Peyer's patch (tissue), 4 donors: Measurements from ENCODE around the gene ASPN. TPM values are rescaled to one million over a fixed set of nuclear protein-coding genes. Genes with fewer than 3 reads are reported as not detected.

Experiments used
- DNase-seq, 3 donors: peaks; one replicate each; pipeline ENCODE4 v3.0.0-alpha.2; 2017 to 2019
- H3K27ac ChIP-seq, 4 donors: fragments of 200-600 bp; sonication (generic); one replicate each; pipeline ENCODE4 v1.5.1; 2016 to 2019
- H3K27me3 ChIP-seq, 2 donors: fragments of 200-600 bp; sonication (generic); one replicate each; pipeline ENCODE4 v1.5.1; 2019
- H3K36me3 ChIP-seq, 3 donors: fragments of 200-600 bp; sonication (generic); one replicate each; pipeline ENCODE4 v1.5.1; 2016 to 2019
- H3K4me1 ChIP-seq, 4 donors: fragments of 200-600 bp; sonication (generic); one replicate each; pipeline ENCODE4 v1.5.1; 2016 to 2019
- H3K4me3 ChIP-seq, 4 donors: fragments of 200-600 bp; sonication (generic); 1 replicate in 3 of 4; 2 replicates in 1 of 4; pipeline ENCODE4 v1.5.1; 2016 to 2019; ENCODE audit warnings: mild to moderate bottlenecking in 1 of 4
- H3K9me3 ChIP-seq, 4 donors: fragments of 200-600 bp; sonication (generic); one replicate each; pipeline ENCODE4 v1.5.1; 2016 to 2019; ENCODE audit warnings: mild to moderate bottlenecking in 1 of 4
- CTCF ChIP-seq, 6 experiments: fragments of 450-650 bp in 4 of 6; fragments of 200-600 bp in 2 of 6; sonication (generic) in 1 of 6; IDR thresholded peaks; one replicate each; pipeline ENCODE4 v1.5.1; 2017 to 2019; ENCODE audit warnings: antibody characterized with exemption in 6 of 6, mild to moderate bottlenecking in 3 of 6, moderate library complexity in 1 of 6
- POLR2A ChIP-seq, 2 donors: fragments of 450-650 bp; IDR thresholded peaks; one replicate each; pipeline ENCODE4 v1.5.1; 2017; ENCODE audit warnings: antibody characterized with exemption in 2 of 2, mild to moderate bottlenecking in 2 of 2, moderate library complexity in 2 of 2
- total RNA-seq, 4 donors: library from RNA; depleted of rRNA; stranded (reverse); fragments of >200 nt; gene quantifications; one replicate each; pipeline ENCODE4 v1.1.0, GENCODE V29; 2016

ASPN gene
- total RNA-seq = 1 to 10 TPM; 2.5 to 4.7 (median 4.4) TPM

- H3K27ac ChIP-seq = peak within 1 kb of the TSS in 2 of 4 donors; percentile 26 to 74
- H3K9me3 ChIP-seq = no peaks in the 10 kb centered on the region
- peak within 1 kb of the TSS in 1 of 4 donors; percentile 9 for H3K4me3 ChIP-seq
- no peak for TF ChIP-seq POLR2A (IDR thresholded peaks at IDR 0.05)
- TF ChIP-seq CTCF (IDR thresholded peaks at IDR 0.05) = no peak
- DNase-seq = no peak
- H3K36me3 ChIP-seq = no peaks in the 10 kb centered on the region
- H3K27me3 ChIP-seq = no peaks in the 10 kb centered on the region
- H3K4me1 ChIP-seq = no peaks in the 10 kb centered on the region
Measured at GRCh38 chr9:92482329-92482728, at the start of gene ASPN. ASPN (minus strand) TSS chr9:92482506.

GRCh38 chr9:92530893-92531292, 48.6 kb upstream of the ASPN start:
- Histone ChIP-seq H3K27ac (no peak overlapping the region), H3K27me3 (no peaks in the 10 kb centered on the region), H3K4me3 (no peak overlapping the region), H3K4me1 (no peaks in the 10 kb centered on the region), H3K36me3 (no peaks in the 10 kb centered on the region), H3K9me3 (no peaks in the 10 kb centered on the region)
- TF ChIP-seq POLR2A (IDR thresholded peaks at IDR 0.05) (no peak), CTCF (IDR thresholded peaks at IDR 0.05) (no peak)
- no peak for DNase-seq

GRCh38 chr9:92529124-92529523, 46.8 kb upstream of the ASPN start:
- Histone ChIP-seq H3K27ac (no peak overlapping the region), H3K36me3 (no peaks in the 10 kb centered on the region), H3K4me3 (no peak overlapping the region), H3K27me3 (no peaks in the 10 kb centered on the region), H3K9me3 (no peaks in the 10 kb centered on the region), H3K4me1 (no peaks in the 10 kb centered on the region)
- no peak for DNase-seq
- TF ChIP-seq CTCF (IDR thresholded peaks at IDR 0.05) (no peak), POLR2A (IDR thresholded peaks at IDR 0.05) (no peak)

- H3K4me1 ChIP-seq = no peaks in the 10 kb centered on the region
- H3K27me3 ChIP-seq = no peaks in the 10 kb centered on the region
- H3K36me3 ChIP-seq = no peaks in the 10 kb centered on the region
- H3K27ac ChIP-seq = no peak overlapping the region
- no peaks in the 10 kb centered on the region for H3K9me3 ChIP-seq
- H3K4me3 ChIP-seq = no peak overlapping the region
- DNase-seq = no peak
- TF ChIP-seq POLR2A (IDR thresholded peaks at IDR 0.05) = no peak
- TF ChIP-seq CTCF (IDR thresholded peaks at IDR 0.05) = no peak
Measured at GRCh38 chr9:92528522-92528849, 46.2 kb upstream of the ASPN start.

- H3K27ac ChIP-seq = no peak overlapping the region
- no peak overlapping the region for H3K4me3 ChIP-seq
- no peaks in the 10 kb centered on the region for H3K9me3 ChIP-seq
- TF ChIP-seq POLR2A (IDR thresholded peaks at IDR 0.05) (no peak), CTCF (IDR thresholded peaks at IDR 0.05) (no peak)
- H3K27me3 ChIP-seq = no peaks in the 10 kb centered on the region
- no peaks in the 10 kb centered on the region for H3K4me1 ChIP-seq
- DNase-seq = no peak
- H3K36me3 ChIP-seq = no peaks in the 10 kb centered on the region
Measured at GRCh38 chr9:92527832-92528521, 45.7 kb upstream of the ASPN start.
